Parathyroid adenoma (tissue), 2 donors: ENCODE measurements around the gene OSBPL1A.
A peak's percentile ranks its signal among the peaks of the same experiment; 100 is the strongest.

Experiments
- H2AFZ ChIP-seq: fragments of 300-600 bp; sonication (generic); one replicate; pipeline ENCODE4 v1.7.0; 2017; ENCODE audit warnings: antibody characterized with exemption, mild to moderate bottlenecking
- H3K27ac ChIP-seq: fragments of 300-600 bp; sonication (generic); one replicate; pipeline ENCODE4 v1.7.0; 2017
- H3K27me3 ChIP-seq: fragments of 300-600 bp; sonication (generic); one replicate; pipeline ENCODE4 v1.7.0; 2017; ENCODE audit warnings: low read length; ENCODE audit not compliant: control insufficient read depth, insufficient read depth
- H3K36me3 ChIP-seq: fragments of 300-600 bp; sonication (generic); one replicate; pipeline ENCODE4 v1.7.0; 2017; ENCODE audit warnings: low read length; ENCODE audit not compliant: control insufficient read depth, insufficient read depth
- H3K4me1 ChIP-seq: fragments of 300-600 bp; sonication (generic); one replicate; pipeline ENCODE4 v1.7.0; 2017; ENCODE audit warnings: control low read depth
- H3K4me2 ChIP-seq: fragments of 300-600 bp; sonication (generic); one replicate; pipeline ENCODE4 v1.7.0; 2017; ENCODE audit warnings: low read length
- H3K4me3 ChIP-seq: fragments of 300-600 bp; sonication (generic); one replicate; pipeline ENCODE4 v1.7.0; 2017; ENCODE audit warnings: low read depth, low read length
- H3K79me2 ChIP-seq: fragments of 300-600 bp; sonication (generic); one replicate; pipeline ENCODE4 v1.7.0; 2017; ENCODE audit warnings: control low read depth
- H3K9ac ChIP-seq: fragments of 300-600 bp; sonication (generic); one replicate; pipeline ENCODE4 v1.7.0; 2017; ENCODE audit warnings: mild to moderate bottlenecking
- H3K9me3 ChIP-seq: fragments of 300-600 bp; sonication (generic); one replicate; pipeline ENCODE4 v1.7.0; 2017; ENCODE audit warnings: low read length; ENCODE audit not compliant: control insufficient read depth
- CTCF ChIP-seq: fragments of 300-600 bp; sonication (generic); IDR thresholded peaks from one replicate; pipeline ENCODE4 v1.7.0; 2017; ENCODE audit warnings: antibody characterized with exemption, mild to moderate bottlenecking
- donor health status: primary hyperparathyroidism.

OSBPL1A gene

GRCh38 chr18:24234330-24234729, 163.3 kb downstream of the OSBPL1A start:
- Histone ChIP-seq H3K4me3 (no peak overlapping the region), H3K27me3 (no peaks in the 10 kb centered on the region), H3K36me3 (no peaks in the 10 kb centered on the region), H2AFZ (no peak overlapping the region), H3K4me2 (no peak overlapping the region), H3K27ac (no peak overlapping the region), H3K9ac (no peak overlapping the region), H3K79me2 (peaks cover 5% of the 10 kb centered on the region), H3K4me1 (peaks cover 3% of the 10 kb centered on the region), H3K9me3 (no peaks in the 10 kb centered on the region)
- TF ChIP-seq CTCF: no peak

GRCh38 chr18:24232800-24233199, 164.8 kb downstream of the OSBPL1A start:
- H2AFZ ChIP-seq: no peak overlapping the region
- no peak for TF ChIP-seq CTCF
- peaks cover 3% of the 10 kb centered on the region for H3K4me1 ChIP-seq
- no peak overlapping the region for H3K4me2 ChIP-seq
- H3K36me3 ChIP-seq: no peaks in the 10 kb centered on the region
- H3K27ac ChIP-seq: peak overlapping the region; percentile 3
- no peaks in the 10 kb centered on the region for H3K27me3 ChIP-seq
- H3K9me3 ChIP-seq: no peaks in the 10 kb centered on the region
- H3K4me3 ChIP-seq: no peak overlapping the region
- H3K79me2 ChIP-seq: peaks cover 5% of the 10 kb centered on the region
- no peak overlapping the region for H3K9ac ChIP-seq

GRCh38 chr18:24231773-24232735, 165.6 kb downstream of the OSBPL1A start:
- peaks cover 3% of the 10 kb centered on the region for H3K4me1 ChIP-seq
- no peak overlapping the region for H3K4me3 ChIP-seq
- peaks cover 5% of the 10 kb centered on the region for H3K79me2 ChIP-seq
- H3K9me3 ChIP-seq: no peaks in the 10 kb centered on the region
- no peak overlapping the region for H2AFZ ChIP-seq
- H3K4me2 ChIP-seq: peak overlapping the region; percentile 38
- no peaks in the 10 kb centered on the region for H3K36me3 ChIP-seq
- H3K9ac ChIP-seq: no peak overlapping the region
- peak overlapping the region; percentile 3 for H3K27ac ChIP-seq
- no peak for TF ChIP-seq CTCF
- H3K27me3 ChIP-seq: no peaks in the 10 kb centered on the region

GRCh38 chr18:24230766-24231165, 166.9 kb downstream of the OSBPL1A start:
- Histone ChIP-seq H3K36me3 (no peaks in the 10 kb centered on the region), H3K4me3 (no peak overlapping the region), H3K4me1 (peaks cover 3% of the 10 kb centered on the region), H3K4me2 (no peak overlapping the region), H2AFZ (no peak overlapping the region), H3K9me3 (no peaks in the 10 kb centered on the region), H3K79me2 (peaks cover 5% of the 10 kb centered on the region), H3K27me3 (no peaks in the 10 kb centered on the region), H3K9ac (no peak overlapping the region), H3K27ac (no peak overlapping the region)
- TF ChIP-seq CTCF: no peak
